Measurements from ENCODE around the gene CADPS2.

Gene CADPS2

DNA sequence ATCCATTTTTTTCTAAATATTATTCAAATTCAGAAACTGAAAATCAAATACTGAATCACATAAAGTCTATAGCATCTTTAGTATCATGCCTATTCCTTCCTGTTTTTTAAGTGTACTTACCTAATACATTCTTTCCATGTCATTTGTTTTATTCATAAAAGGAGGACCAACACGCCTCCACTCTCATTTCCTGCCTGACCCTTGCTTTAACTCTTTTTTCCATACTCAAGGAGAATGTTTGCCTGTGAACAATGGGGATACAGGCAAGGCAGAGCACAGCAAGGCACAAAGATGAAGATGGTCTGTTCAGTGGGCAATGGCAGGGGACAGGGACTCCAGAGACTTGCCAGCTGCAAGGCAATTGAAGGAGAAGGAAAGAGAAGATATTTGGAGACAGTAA, 460.5 kb downstream of the CADPS2 start:
- ATAC-seq (ENCODE audit: insufficient read depth, low read depth) (no peak), DNase-seq (no peak)
- Histone ChIP-seq H3K4me3 (ENCODE audit: low read depth in 1 of 2, low read length in 2 of 2) (no peak overlapping the region), H2AFZ (ENCODE audit: low read depth, low read length) (no peak overlapping the region), H3K27ac (ENCODE audit: low read length) (no peak overlapping the region), H3K27me3 (ENCODE audit: insufficient read depth, low read length, poor library complexity) (no peaks in the 10 kb centered on the region), H3K4me1 (ENCODE audit: insufficient read depth, low read length) (no peaks in the 10 kb centered on the region), H3K79me2 (ENCODE audit: insufficient read depth, low read length) (no peaks in the 10 kb centered on the region), H3K36me3 (ENCODE audit: insufficient read depth, low read length) (no peaks in the 10 kb centered on the region), H3K9me3 (ENCODE audit: insufficient read depth, low read length, severe bottlenecking) (no peaks in the 10 kb centered on the region), H3K9ac (ENCODE audit: low read depth, low read length) (no peak overlapping the region), H3K4me2 (ENCODE audit: insufficient read depth, low read length) (no peak overlapping the region), H4K20me1 (ENCODE audit: insufficient read depth, low read length) (no peaks in the 10 kb centered on the region)
- TF ChIP-seq, protein P1, sequence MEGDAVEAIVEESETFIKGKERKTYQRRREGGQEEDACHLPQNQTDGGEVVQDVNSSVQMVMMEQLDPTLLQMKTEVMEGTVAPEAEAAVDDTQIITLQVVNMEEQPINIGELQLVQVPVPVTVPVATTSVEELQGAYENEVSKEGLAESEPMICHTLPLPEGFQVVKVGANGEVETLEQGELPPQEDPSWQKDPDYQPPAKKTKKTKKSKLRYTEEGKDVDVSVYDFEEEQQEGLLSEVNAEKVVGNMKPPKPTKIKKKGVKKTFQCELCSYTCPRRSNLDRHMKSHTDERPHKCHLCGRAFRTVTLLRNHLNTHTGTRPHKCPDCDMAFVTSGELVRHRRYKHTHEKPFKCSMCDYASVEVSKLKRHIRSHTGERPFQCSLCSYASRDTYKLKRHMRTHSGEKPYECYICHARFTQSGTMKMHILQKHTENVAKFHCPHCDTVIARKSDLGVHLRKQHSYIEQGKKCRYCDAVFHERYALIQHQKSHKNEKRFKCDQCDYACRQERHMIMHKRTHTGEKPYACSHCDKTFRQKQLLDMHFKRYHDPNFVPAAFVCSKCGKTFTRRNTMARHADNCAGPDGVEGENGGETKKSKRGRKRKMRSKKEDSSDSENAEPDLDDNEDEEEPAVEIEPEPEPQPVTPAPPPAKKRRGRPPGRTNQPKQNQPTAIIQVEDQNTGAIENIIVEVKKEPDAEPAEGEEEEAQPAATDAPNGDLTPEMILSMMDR (IDR thresholded peaks at IDR 0.05; ENCODE audit: borderline replicate concordance, extremely low read depth, low read length, poor library complexity, severe bottlenecking), result no peak
- no peak for TF ChIP-seq EZH2 (IDR thresholded peaks at IDR 0.05; ENCODE audit: borderline replicate concordance, low read depth, low read length, severe bottlenecking)

DNA sequence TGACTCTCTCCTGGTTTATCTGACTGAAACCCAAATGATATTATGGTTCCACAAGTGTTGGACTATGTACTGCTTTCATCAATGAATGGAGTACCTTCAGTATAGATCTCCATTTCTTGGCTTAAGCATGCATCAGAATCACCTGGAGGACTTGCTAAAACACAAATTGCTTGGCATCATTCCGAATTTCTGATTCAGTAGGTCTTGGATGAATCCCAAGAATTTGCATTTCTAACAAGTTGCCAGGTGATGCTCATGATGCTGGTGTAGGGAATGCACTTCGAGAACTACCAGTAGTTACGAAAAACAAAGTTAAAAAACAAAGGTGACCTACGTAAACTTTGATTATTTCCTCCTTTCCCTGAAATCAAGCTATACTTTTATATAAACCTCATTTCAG, 462.7 kb downstream of the CADPS2 start:
- Histone ChIP-seq H3K9me3 (ENCODE audit: insufficient read depth, low read length, severe bottlenecking) (no peaks in the 10 kb centered on the region), H3K79me2 (ENCODE audit: insufficient read depth, low read length) (no peaks in the 10 kb centered on the region), H3K4me3 (ENCODE audit: low read depth in 1 of 2, low read length in 2 of 2) (no peak overlapping the region), H4K20me1 (ENCODE audit: insufficient read depth, low read length) (no peaks in the 10 kb centered on the region), H2AFZ (ENCODE audit: low read depth, low read length) (no peak overlapping the region), H3K4me1 (ENCODE audit: insufficient read depth, low read length) (no peaks in the 10 kb centered on the region), H3K4me2 (ENCODE audit: insufficient read depth, low read length) (no peak overlapping the region), H3K9ac (ENCODE audit: low read depth, low read length) (no peak overlapping the region), H3K27me3 (ENCODE audit: insufficient read depth, low read length, poor library complexity) (no peaks in the 10 kb centered on the region), H3K36me3 (ENCODE audit: insufficient read depth, low read length) (no peaks in the 10 kb centered on the region), H3K27ac (ENCODE audit: low read length) (no peak overlapping the region)
- DNase-seq (no peak), ATAC-seq (ENCODE audit: insufficient read depth, low read depth) (no peak)
- no peak for TF ChIP-seq EZH2 (IDR thresholded peaks at IDR 0.05; ENCODE audit: borderline replicate concordance, low read depth, low read length, severe bottlenecking)
- TF ChIP-seq, protein P1 (IDR thresholded peaks at IDR 0.05; ENCODE audit: borderline replicate concordance, extremely low read depth, low read length, poor library complexity, severe bottlenecking), result no peak

DNA sequence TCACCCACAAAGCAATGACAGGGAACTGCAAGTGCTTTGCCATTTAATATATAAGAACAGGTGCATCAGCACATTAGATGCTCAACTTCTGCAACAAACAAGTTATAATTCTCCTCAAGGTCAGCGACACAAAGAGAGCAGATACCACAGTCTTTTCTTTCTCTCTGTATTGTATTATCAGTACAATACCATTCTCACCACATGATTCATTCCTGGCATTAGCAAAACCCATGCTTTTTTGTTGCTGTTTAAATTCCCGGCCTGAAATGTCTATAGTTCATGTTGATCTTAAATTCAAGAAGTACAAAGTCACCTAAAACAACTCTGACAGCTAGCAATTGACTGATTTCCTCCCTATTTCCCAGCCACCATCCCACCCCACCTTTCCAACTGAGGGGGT, 469.9 kb downstream of the CADPS2 start:
- no peaks in the 10 kb centered on the region for H3K79me2 ChIP-seq (ENCODE audit: insufficient read depth, low read length)
- no peak overlapping the region for H3K4me3 ChIP-seq (ENCODE audit: low read depth in 1 of 2, low read length in 2 of 2)
- no peak overlapping the region for H3K9ac ChIP-seq (ENCODE audit: low read depth, low read length)
- no peaks in the 10 kb centered on the region for H3K4me1 ChIP-seq (ENCODE audit: insufficient read depth, low read length)
- no peak overlapping the region for H3K4me2 ChIP-seq (ENCODE audit: insufficient read depth, low read length)
- H2AFZ ChIP-seq (ENCODE audit: low read depth, low read length), result no peak overlapping the region
- H4K20me1 ChIP-seq (ENCODE audit: insufficient read depth, low read length), result no peaks in the 10 kb centered on the region
- no peaks in the 10 kb centered on the region for H3K36me3 ChIP-seq (ENCODE audit: insufficient read depth, low read length)
- no peak overlapping the region for H3K27ac ChIP-seq (ENCODE audit: low read length)
- TF ChIP-seq, protein P1 (IDR thresholded peaks at IDR 0.05; ENCODE audit: borderline replicate concordance, extremely low read depth, low read length, poor library complexity, severe bottlenecking), result no peak
- TF ChIP-seq EZH2 (IDR thresholded peaks at IDR 0.05; ENCODE audit: borderline replicate concordance, low read depth, low read length, severe bottlenecking), result no peak
- ATAC-seq (ENCODE audit: insufficient read depth, low read depth) (no peak), DNase-seq (no peak)
- H3K27me3 ChIP-seq (ENCODE audit: insufficient read depth, low read length, poor library complexity), result no peaks in the 10 kb centered on the region
- no peaks in the 10 kb centered on the region for H3K9me3 ChIP-seq (ENCODE audit: insufficient read depth, low read length, severe bottlenecking)

DNA sequence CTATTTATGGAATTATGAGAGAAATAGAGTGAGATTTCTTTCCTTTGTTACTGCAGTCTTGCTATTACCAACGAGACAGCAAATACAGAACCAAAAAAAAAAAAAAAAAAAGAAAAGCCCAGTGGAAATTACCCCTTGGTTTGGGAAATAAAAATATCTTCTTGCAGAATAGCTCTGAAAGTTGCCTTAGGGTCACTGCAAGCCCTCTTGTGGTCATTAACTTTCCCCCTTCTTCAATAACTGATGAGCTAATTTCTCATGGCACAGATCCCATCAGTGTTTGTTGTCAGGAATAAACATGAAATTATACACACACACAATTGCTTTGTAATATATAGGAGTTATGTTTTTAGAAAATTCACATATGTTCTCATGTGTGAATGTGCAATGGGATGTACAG, 470.8 kb downstream of the CADPS2 start:
- ATAC-seq (ENCODE audit: insufficient read depth, low read depth), result no peak
- Histone ChIP-seq H3K27ac (ENCODE audit: low read length) (no peak overlapping the region), H3K36me3 (ENCODE audit: insufficient read depth, low read length) (no peaks in the 10 kb centered on the region), H4K20me1 (ENCODE audit: insufficient read depth, low read length) (no peaks in the 10 kb centered on the region), H3K27me3 (ENCODE audit: insufficient read depth, low read length, poor library complexity) (no peaks in the 10 kb centered on the region), H3K9ac (ENCODE audit: low read depth, low read length) (no peak overlapping the region), H3K4me2 (ENCODE audit: insufficient read depth, low read length) (no peak overlapping the region), H3K9me3 (ENCODE audit: insufficient read depth, low read length, severe bottlenecking) (no peaks in the 10 kb centered on the region), H3K79me2 (ENCODE audit: insufficient read depth, low read length) (no peaks in the 10 kb centered on the region), H3K4me3 (ENCODE audit: low read depth in 1 of 2, low read length in 2 of 2) (no peak overlapping the region), H2AFZ (ENCODE audit: low read depth, low read length) (no peak overlapping the region), H3K4me1 (ENCODE audit: insufficient read depth, low read length) (no peaks in the 10 kb centered on the region)
- TF ChIP-seq, protein P1 (IDR thresholded peaks at IDR 0.05; ENCODE audit: borderline replicate concordance, extremely low read depth, low read length, poor library complexity, severe bottlenecking), result no peak
- no peak for TF ChIP-seq EZH2 (IDR thresholded peaks at IDR 0.05; ENCODE audit: borderline replicate concordance, low read depth, low read length, severe bottlenecking)
- no peak for DNase-seq
